Astrocyte of the spinal cord (primary cell): ENCODE data around the gene DIAPH1.

Source experiments
- DNase-seq: peaks from one replicate; pipeline ENCODE4 v3.0.0; 2011; ENCODE audit warnings: low read depth, low spot score
- H3K4me3 ChIP-seq: 2 replicates; pipeline ENCODE4 v1.5.1; 2011; ENCODE audit warnings: low read depth, mild to moderate bottlenecking, low read length, moderate library complexity
- CTCF ChIP-seq: IDR thresholded peaks from 2 replicates; pipeline ENCODE4 v1.5.1; 2012; ENCODE audit warnings: low read depth, mild to moderate bottlenecking, low read length, inconsistent platforms
- in situ Hi-C: cut with HindIII; loops from 2 replicates; pipeline ENCODE4 v1.10.0; 2017; ENCODE audit warnings: low sequenced_read_pairs

Gene DIAPH1

GRCh38 chr5:141475625-141476131 is 143.1 kb downstream of the DIAPH1 start, which contains the start of gene PCDHGC3:
Gene PCDHGC3 (plus strand): TSS chr5:141475966. CDS start chr5:141476117, 151 bp downstream.
- peak; percentile 43 for TF ChIP-seq CTCF
- peak; percentile 97 for DNase-seq
- peak within 1 kb of the TSS; percentile 61 for H3K4me3 ChIP-seq
- in situ Hi-C loops = no loop called here

GRCh38 chr5:141465351-141465750 is 153.4 kb downstream of the DIAPH1 start:
- no peak for DNase-seq
- H3K4me3 ChIP-seq = no peak overlapping the region
- in situ Hi-C loops = no loop called here
- no peak for TF ChIP-seq CTCF
